ENCODE data around the gene CDH11.

The CDH11 gene, protein sequence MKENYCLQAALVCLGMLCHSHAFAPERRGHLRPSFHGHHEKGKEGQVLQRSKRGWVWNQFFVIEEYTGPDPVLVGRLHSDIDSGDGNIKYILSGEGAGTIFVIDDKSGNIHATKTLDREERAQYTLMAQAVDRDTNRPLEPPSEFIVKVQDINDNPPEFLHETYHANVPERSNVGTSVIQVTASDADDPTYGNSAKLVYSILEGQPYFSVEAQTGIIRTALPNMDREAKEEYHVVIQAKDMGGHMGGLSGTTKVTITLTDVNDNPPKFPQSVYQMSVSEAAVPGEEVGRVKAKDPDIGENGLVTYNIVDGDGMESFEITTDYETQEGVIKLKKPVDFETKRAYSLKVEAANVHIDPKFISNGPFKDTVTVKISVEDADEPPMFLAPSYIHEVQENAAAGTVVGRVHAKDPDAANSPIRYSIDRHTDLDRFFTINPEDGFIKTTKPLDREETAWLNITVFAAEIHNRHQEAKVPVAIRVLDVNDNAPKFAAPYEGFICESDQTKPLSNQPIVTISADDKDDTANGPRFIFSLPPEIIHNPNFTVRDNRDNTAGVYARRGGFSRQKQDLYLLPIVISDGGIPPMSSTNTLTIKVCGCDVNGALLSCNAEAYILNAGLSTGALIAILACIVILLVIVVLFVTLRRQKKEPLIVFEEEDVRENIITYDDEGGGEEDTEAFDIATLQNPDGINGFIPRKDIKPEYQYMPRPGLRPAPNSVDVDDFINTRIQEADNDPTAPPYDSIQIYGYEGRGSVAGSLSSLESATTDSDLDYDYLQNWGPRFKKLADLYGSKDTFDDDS

DNA sequence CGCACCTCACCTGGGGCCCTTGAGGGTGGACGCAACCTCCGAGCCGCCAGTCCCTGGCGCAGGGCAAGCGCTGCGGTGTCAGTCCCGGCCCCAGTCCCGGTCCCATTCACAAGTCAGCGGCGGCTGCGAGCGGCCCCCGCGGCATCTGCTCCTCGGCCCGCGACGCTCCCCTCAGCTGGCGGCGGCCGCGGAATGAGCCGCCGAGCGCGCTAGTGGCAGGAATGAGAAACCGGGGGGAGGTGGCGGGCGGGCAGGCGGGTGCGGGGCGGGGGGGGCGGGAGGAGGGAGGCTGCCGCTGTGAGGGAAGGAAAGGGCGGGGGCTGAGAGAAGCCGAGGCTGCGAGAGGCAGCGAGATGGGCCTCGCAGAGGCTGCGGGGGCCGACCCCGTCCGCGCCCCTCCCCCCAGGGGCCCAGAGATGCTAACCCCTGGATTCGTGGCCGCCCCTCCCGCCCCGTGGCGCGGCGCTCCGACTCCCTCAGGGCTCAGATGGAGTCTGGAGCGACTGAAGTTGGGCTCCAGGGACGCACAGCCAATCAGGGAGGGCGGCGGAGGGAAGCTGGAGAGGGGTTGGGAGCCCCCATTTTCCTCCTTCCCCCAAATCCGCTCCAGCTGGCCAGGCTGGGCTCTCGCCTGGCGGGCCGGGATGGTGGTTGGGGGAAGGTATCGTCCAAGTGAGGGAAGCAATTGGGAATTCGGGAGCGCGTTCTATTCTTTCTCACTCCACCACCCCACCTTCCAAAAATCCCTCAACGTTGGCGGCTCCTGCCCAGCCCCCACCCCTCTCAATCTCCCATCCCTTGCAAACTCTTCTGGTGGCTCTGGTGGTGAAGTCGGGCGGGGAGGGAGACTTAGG is at the start of gene CDH11:
TSS of gene CDH11 (minus strand) at position 194 of the 854 bp plus-strand sequence. CDS start 117,194 bp downstream, outside the sequence.
- no peak for DNase-seq

DNA sequence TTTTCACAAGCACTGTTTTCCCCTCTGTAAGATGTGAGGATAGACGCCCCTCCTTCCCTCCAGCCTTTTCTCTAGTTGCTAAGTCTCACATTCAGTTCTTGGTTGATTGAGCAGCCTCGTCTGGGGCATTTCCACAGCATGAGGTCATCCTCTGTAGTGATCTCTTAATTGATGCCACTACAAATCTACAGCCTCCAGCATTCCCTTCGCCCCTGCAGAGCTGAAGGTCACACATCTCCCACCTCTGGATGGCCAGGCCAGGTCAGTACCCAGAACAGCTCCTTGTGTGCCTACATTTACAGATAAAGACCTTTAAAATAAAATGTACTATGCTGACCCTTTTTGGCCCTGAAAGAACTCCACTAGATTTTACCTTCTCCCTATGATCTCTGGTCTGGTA is 32.5 kb upstream of the CDH11 start:
- no peak for DNase-seq

DNA sequence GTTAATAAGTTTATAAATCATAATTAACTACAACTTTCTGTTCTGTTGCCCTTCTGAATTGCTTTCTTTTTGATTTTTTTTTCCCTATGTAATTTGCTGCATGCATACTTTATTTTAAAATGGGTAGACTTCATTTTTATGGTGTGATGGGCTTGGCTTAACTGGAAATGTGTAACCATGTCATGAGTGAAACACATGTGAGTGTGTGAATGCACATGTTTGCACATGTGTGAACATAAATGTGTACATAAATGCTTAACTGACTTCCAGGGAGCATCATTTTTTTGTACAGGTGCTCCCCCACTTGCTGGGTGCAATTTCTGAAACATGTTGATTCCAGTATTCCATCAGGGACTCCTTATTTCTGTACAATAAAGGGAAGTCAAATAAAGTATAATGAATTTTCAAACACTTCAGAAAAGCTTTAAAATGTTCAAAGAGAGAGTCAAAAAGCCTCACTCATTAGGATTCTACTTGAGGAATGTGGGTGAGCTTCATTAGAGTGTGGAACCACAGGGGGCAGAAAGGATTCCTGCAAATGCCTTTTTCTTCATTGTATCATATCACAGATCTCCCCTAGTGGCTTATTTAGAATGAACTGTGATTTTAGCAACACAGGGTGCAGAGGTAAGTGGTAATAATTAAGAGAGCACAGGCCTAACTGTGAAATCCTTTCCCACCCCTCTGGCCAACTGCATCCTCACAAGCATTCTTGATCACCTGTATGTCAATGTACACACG is 31.7 kb upstream of the CDH11 start:
- no peak for DNase-seq

DNA sequence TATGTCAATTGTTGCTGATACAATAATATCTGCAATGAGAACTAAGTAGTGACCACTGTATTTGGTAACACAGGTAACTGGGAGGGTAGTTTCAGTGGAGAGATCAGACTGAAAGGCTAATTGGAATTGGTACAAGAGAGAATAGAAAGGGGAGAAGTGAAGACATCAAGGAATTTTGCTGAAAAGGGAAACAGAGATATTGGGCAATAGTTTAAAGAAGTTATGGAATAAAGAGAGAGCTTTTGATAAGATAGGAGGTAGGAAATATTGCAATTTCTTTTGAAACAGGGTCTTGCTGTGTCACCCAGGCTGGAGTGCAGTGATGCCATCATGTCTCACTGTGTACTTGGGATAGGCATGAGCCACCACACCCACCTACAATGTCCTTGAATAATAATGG is 26.9 kb upstream of the CDH11 start:
- no peak for DNase-seq

DNA sequence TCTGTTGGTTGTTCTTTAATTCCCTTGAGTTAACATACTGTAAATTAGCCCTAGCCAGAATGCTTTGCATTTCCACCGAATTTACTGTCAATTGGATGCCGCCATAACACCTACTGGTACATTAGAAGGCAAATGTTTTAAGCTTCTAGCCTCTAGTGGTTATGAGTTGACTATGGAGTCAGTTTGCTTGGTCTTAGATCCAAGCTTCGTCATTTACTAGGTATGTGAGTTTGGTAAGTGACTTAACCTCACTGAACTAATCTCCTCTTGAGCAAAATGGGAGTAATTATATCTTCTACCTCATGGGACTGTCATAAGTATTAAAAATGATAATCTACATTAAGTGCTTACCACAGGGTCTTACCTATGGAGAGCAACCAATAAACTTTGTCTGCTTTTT is 20.4 kb upstream of the CDH11 start:
- DNase-seq: no peak

DNA sequence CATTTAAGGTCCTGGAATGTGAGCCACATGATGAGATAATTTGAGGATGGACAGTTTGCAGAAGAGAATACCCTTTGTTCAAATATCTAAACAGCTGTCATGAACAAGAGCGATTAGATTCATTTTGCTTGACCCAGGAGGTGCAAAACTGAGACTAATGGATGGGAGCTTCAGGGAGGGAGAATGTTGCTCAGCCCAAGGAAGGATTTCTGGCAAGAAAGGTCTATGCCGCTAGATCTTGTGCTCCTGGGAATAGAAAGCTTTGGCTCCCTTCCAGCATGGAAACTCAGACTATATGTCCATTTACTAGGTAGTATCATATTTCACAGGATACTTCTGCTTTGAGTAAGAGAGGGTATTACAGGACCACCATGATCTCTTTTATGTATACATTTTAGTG is 14.8 kb upstream of the CDH11 start:
- DNase-seq: no peak

DNA sequence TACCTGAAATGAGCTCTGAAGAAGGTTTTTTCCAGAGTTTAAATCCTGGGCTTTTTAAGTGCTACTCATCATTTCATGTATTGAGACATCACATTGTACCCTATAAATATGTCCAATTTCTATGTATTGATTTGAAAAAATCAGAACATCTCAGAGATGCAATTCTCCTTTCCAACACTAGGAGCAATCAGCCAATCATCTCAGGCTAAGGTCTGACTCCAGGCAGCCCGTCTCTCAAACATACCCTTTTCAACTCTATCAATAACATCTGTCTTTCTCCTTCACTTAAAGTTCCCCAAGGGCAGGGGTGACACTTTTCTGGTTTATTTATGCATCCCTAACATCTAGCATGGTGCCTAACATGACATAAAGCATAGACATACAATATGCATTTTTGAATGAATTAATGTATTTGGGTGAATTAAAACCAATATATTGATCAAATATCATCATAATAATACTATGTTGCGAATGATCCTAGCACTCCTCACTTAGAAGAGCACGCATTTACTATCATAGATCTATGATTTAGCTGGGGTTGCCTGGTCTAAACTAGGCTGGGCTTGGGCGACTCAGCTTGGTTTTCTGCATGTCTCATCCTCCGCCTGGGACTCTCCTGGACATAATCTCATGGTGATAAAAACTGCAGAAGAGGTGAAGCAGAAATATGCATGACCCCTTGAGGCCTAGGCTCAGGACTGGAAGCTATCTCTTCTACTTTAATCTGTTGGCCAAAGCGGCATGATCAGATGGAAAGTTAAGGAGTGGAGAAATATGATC is 5.2 kb upstream of the CDH11 start:
- DNase-seq: no peak

DNA sequence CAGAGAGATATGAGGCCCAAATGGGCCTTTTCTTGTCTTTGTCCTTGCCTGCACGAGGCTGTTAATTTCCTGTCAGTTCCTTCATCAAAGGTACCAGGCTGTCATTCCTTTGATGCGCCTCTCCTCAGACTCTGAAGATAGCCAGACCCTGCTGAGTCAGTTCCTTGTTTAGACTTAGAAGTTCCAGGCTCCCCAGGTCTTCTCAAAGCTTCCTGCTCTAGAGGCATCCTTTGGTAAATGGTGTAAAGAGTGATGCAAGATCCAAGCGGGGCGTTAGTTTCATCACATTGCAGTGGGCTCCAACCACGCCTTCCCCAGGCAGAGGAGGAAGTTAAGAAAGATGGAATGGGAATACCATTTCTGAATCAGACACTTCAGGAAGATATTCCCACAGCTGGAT is 4.0 kb upstream of the CDH11 start:
- no peak for DNase-seq

DNA sequence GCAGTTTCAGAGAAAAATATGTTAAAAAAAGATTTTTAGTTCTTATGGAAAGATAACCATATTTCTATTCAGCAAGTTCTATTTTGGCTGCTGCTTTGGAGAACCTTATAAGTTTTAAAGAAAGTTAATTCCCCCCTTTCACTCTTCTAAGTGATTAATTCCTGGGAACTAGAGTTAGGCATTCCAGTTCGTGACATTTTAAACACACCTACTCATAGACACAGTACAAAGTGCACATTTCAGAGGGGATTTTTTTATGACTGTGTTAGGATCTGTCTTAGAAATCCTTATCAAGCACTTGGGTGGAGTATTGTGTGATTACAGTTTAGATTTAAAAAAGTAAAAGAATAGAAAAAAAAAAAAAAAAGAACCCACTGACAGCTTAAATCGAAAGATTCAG is 3.5 kb upstream of the CDH11 start:
- DNase-seq: no peak

DNA sequence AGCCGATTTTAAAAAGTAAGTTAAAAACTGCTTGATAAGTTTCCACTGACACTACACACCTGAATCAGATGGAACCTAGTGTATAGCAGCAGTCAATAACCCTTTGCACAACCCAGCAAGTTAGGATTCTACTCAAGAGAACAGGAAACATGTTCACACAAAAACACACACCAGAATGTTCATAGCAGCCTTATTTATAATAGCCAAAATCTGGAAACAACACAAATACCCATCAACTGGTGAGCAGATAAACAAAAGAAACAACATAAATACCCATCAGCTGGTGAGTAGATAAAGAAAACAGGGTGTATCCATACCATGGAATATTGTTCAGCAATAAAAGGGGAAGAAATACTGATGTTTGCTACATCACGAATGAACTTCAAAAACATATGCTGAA is 2.7 kb upstream of the CDH11 start:
- no peak for DNase-seq

DNA sequence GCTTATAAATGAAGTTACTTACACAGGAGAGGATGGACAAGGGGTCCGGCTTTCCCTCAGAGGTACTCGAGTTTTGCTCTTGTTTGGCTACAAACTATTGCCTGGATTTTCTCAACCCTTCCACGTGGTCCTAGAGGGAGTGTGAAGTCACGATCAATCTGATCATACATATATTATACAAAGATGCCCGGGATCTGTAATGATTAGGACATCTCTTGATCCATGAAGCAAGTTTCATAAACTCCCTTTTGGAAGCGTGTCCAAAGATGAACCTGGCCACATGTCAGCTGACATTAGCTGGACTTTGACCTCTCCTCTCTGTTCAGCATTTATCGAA is 2.3 kb upstream of the CDH11 start:
- no peak for DNase-seq

DNA sequence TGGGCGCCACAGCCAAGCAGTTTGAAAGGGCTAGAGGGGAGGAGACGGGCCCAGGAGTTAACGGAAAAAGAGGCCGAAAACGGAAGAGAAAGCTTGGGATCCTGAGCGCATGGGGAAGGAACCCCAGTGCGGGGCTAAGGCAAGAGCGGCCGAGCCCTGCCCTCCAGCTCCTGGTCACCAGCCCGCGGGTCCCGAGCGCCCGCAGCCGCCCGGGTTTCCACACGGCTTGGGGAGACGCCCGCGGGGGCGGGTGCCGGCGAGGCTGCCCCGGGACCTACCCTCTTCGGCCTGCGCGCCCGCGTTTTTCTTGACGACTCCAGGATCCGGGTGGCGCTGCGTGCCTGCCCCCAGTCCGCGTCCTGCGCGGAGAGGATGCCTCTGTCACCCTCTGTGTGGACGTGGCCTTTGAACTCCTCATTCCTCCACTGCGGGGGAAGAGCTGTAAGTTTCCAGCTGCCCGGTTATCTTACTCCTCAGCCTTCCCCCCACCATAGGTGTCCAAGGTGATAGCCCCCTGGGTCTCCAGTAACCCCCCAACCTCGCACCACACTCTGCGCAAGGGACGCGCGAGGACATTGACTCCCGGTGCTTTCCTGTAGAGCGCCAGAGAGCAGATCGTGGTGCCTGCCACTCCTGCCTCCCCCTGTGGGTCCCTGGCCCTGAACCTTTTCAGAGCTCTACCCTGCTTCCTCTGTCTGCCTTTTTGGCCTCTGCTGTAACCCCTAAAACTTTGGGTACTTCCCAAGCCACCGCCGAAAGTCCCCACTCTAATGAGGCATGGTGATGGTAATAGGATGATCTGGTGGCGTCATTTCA is 1.7 kb upstream of the CDH11 start:
- no peak for DNase-seq

DNA sequence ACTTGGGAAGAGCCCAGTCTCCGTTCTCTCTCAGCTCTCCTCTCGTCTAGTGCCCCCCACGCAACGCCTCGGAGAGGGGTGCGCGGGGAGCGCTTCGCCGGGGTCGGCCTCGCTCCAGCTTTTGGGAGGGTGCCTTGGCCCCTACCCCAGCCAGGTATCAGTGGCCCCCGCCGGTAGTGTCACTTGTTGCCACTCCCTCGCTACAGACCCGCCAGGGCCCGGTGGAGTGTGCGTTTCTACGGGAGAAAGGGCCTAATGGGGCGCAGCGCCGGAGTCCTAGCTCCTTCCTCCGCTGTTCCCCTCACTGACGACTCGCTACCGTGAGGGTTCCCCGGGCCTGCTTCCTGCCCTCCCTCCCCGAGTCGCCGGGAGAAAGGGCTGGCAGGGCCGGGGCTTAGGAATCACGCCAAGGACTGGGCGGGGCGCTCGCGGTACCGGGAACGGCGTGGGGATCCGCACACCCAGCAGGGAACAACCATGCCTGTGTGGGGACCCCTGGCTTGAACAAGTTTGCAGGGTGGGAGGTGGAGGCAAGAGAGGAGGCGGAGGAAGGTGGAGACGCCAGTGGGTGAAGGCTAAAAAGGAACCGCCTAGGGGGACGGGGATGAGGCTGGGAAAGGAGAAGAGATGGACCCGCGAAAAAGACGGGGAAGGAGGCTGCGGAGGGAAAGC is 997 bp upstream of the CDH11 start:
- no peak for DNase-seq

DNA sequence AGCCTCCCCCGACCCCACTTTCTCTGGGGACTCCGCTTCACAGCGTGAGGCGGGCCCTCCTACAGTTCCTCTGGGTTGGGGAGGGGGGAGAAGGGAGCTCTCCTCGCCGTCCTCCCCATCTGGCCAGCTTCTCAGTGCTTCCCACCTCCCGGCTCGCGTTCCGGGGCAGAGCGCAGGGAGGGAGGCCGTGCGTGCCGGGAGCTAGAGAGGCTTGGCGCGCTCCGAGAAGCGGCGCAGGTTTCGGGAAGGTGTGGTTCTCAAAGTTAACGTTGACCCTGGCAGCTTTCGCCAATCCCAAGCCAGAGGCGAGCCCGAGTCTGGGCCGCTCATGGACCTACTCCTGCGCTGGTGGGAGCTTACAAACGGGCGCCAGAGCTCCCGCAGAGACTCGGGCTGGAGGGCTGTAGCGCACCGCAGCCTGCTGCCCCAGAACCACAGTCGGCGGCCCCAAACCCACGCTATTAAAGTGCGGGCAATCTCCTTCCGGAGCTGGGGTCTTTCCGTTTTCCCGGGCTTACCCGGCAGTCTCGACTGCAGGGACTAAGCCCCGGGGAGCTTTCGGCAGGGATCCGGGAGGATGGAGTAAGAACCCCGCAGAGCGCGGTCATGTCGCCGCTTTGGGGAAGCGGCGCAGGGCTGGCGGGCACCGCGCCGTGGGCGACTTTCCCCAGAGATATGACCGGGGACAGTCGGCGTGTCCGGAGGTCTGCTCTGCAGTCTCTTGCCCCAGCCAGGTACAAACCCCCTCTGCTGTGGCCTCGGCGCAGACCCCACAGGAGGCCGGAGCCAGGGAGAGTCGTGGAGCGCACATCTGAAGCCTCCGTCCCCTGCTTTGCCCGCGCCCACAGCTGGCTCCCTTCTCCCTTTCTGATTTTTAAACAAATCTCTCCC is 787 bp downstream of the CDH11 start:
- DNase-seq: no peak

DNA sequence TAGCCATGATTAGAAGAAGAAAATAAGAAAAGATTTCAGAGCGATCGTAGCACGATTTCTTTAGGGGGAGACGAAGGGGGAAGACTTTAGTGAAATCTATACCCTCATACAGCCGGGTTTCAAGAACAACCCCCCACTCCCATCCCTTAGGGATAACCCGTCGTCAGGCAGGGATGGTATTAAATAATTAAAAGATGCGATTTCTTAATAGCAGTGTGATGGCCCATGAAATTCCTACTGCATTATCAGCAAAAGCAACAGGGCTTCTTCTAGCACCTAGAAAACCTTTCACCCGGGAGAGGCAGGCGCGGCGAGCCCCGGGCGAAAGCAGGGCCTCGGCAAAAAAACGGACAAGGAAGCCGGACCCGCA is 1.4 kb downstream of the CDH11 start:
- DNase-seq: no peak

DNA sequence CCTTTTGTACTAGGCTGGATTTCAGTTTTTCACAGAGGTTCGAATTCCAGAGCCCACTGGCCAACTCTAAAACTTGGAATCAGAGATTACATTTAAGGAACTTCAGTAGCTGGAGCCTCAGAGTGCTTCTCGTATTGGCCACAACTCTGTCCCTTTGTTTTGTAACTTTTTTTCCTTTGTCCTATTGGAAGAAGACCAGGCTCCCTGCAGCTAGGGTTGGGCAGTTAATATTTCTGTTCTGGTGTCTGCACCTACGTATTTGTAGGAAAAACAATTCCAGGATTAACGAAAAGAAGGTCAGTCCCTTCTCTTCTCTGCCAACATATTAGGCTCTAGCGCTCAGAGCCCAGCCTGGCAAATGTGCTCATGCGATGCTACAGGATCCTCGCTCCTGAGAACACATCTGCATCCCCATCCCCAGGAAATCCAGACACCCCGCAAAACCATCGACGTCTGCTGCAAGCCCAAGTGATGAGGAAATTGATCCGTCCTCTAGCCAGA is 1.9 kb downstream of the CDH11 start:
- no peak for DNase-seq

DNA sequence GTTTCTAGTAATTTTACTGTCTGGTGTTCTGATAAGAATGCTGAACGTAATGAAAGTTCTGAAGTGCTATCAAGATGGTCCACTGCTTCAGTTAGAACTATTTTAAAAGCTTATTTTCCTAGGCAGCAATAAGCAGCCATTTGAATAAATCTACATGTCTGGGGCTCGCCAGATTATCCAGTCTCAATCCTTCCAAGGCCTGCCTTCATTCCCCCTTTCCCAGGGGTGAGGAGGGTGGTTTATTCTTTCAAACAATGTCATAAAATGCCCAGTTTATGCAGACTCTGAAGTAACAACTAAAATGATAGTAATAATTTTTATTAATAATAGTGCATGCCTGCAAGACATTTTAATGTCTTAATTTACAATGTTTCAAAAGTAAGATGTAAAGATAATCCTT is 2.4 kb downstream of the CDH11 start:
- DNase-seq: no peak

DNA sequence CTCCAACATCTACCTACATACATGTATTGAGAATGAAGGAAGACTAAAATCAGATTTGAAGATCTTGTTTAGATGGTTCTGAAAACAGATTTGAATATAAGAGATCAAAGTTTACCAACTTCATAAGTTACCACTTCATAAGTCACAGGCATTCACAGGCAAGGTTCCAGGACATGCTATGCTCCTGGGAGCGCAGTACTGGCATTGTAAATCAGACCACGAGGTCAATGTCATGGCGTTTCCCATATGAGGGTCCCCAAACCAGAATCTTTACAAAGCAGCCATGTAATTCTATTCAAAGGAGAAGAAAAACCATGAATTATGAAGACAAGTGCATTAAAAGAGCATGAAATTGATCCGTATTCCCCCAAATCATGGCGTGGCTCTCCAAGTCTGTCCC is 3.0 kb downstream of the CDH11 start:
- DNase-seq: no peak

DNA sequence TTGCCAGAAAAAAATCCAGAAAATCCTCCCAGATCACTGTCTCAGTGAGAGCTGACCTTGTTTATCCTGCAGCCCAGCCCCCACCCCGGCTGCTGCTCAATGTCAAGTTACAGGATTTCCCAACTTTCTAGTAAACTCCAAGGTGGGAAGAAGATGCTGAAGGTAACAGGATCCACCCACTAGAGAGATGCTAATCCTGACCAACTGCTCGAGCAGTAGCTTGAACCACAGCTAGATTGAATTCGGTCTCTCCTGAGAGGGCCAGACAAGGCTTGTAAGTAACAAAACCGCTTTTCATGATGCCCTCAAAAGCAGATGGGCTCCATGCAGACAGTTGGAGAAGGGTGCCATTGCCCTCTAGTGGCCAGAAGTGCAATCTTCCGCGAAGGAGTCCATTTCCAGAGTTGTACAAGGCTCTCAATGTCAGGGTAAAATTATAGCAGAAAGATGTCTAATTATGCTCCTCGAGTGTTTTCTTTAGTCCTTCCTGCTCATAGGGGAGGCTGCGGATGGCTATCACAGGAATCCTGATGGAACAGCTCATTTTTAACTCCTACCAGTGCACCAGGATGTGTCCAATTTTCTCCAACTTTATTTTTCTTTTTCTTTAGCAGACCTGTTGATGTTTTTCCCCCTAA is 3.9 kb downstream of the CDH11 start:
- DNase-seq: no peak
